Smooth muscle cell (in vitro differentiated cells): ENCODE results near the gene NUP205. TPM values are rescaled to one million over a fixed set of nuclear protein-coding genes. Genes with fewer than 3 reads are reported as not detected.

Experiments
- DNase-seq: peaks from one replicate; lab custom pipeline; 2025; ENCODE audit not compliant: unreplicated experiment; lab: John Stamatoyannopoulos, UW
- H2AFZ ChIP-seq: fragments of 200-600 bp; sonication (generic); 2 replicates; pipeline ENCODE4 v1.6.0; 2016; ENCODE audit warnings: antibody characterized with exemption, low read depth, mild to moderate bottlenecking
- H3F3A ChIP-seq: fragments of 200-600 bp; sonication (generic); 2 replicates; pipeline ENCODE4 v1.6.0; 2017; ENCODE audit warnings: antibody characterized with exemption, low read depth
- H3K27ac ChIP-seq: fragments of 200-600 bp; sonication (generic); 2 replicates; pipeline ENCODE4 v1.5.1; 2016; ENCODE audit warnings: low read depth, mild to moderate bottlenecking
- H3K27me3 ChIP-seq: fragments of 200-600 bp; sonication (generic); 2 replicates; pipeline ENCODE4 v1.6.1; 2016; ENCODE audit warnings: low read depth, mild to moderate bottlenecking
- H3K36me3 ChIP-seq: fragments of 200-600 bp; sonication (generic); 2 replicates; pipeline ENCODE4 v1.5.1; 2016; ENCODE audit warnings: low read depth
- H3K4me1 ChIP-seq: fragments of 200-600 bp; sonication (generic); 2 replicates; pipeline ENCODE4 v1.5.1; 2016; ENCODE audit warnings: low read depth
- H3K4me2 ChIP-seq: fragments of 200-600 bp; sonication (generic); 2 replicates; pipeline ENCODE4 v1.6.0; 2016; ENCODE audit warnings: mild to moderate bottlenecking
- H3K4me3 ChIP-seq: fragments of 200-600 bp; sonication (generic); 2 replicates; pipeline ENCODE4 v1.5.1; 2016; ENCODE audit warnings: mild to moderate bottlenecking
- H3K79me2 ChIP-seq: fragments of 200-600 bp; sonication (generic); 2 replicates; pipeline ENCODE4 v1.6.0; 2016; ENCODE audit warnings: low read depth, mild to moderate bottlenecking
- H3K9ac ChIP-seq: fragments of 200-600 bp; sonication (generic); 2 replicates; pipeline ENCODE4 v1.6.0; 2016; ENCODE audit warnings: low read depth
- H3K9me3 ChIP-seq: fragments of 200-600 bp; sonication (generic); replicated peaks from 2 replicates; pipeline ENCODE4 v1.5.1; 2016; ENCODE audit warnings: low read depth
- H4K20me1 ChIP-seq: fragments of 200-600 bp; sonication (generic); 2 replicates; pipeline ENCODE4 v1.6.0; 2016; ENCODE audit warnings: low read depth
- WGBS: methylation state at CpG from one replicate; pipeline ENCODE4 v1.1.7; 2016; ENCODE audit warnings: low lambda C conversion rate; 5-methylcytosine and 5-hydroxymethylcytosine counted together
- polyA plus RNA-seq: library from polyadenylated mRNA; unstranded; fragments of >200 nt; fragmentation: Nextera tagmentation; extraction: Ambion mirVana; gene quantifications from 2 replicates; pipeline ENCODE4 v1.2.1, GENCODE V29; 2016
- total RNA-seq: library from RNA; depleted of rRNA; stranded (reverse); fragments of >200 nt; gene quantifications from 2 replicates; pipeline ENCODE4 v1.2.3, GENCODE V29; 2014
- TF ChIP-seq, protein P1 (sequence below): fragments of 200-600 bp; sonication (generic); IDR thresholded peaks from 2 replicates; pipeline ENCODE4 v1.5.1; 2017; ENCODE audit warnings: borderline replicate concordance, mild to moderate bottlenecking, antibody characterized with exemption; ENCODE audit not compliant: insufficient read depth, poor library complexity, severe bottlenecking

NUP205 gene
- total and polyA plus RNA-seq, 2 experiments from 2014 or later = 17.3 to 69.6 TPM

GRCh38 chr7:135659159-135659846 lies 101.6 kb downstream of the NUP205 start:
- H3K9me3 ChIP-seq = no peaks in the 10 kb centered on the region
- H3K4me3 ChIP-seq = no peak overlapping the region
- H3F3A ChIP-seq = peaks cover 6% of the 10 kb centered on the region
- H2AFZ ChIP-seq = no peak overlapping the region
- H3K27ac ChIP-seq = no peak overlapping the region
- peaks cover 9% of the 10 kb centered on the region for H3K4me1 ChIP-seq
- H3K79me2 ChIP-seq = peaks cover 13% of the 10 kb centered on the region
- no peak overlapping the region for H3K9ac ChIP-seq
- no peak overlapping the region for H3K4me2 ChIP-seq
- H3K27me3 ChIP-seq = no peaks in the 10 kb centered on the region
- WGBS = 92% methylated on average over 9 of the region's 9 CpGs
- TF ChIP-seq, protein P1, sequence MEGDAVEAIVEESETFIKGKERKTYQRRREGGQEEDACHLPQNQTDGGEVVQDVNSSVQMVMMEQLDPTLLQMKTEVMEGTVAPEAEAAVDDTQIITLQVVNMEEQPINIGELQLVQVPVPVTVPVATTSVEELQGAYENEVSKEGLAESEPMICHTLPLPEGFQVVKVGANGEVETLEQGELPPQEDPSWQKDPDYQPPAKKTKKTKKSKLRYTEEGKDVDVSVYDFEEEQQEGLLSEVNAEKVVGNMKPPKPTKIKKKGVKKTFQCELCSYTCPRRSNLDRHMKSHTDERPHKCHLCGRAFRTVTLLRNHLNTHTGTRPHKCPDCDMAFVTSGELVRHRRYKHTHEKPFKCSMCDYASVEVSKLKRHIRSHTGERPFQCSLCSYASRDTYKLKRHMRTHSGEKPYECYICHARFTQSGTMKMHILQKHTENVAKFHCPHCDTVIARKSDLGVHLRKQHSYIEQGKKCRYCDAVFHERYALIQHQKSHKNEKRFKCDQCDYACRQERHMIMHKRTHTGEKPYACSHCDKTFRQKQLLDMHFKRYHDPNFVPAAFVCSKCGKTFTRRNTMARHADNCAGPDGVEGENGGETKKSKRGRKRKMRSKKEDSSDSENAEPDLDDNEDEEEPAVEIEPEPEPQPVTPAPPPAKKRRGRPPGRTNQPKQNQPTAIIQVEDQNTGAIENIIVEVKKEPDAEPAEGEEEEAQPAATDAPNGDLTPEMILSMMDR = no peak
- DNase-seq = no peak
- H3K36me3 ChIP-seq = no peaks in the 10 kb centered on the region
- no peaks in the 10 kb centered on the region for H4K20me1 ChIP-seq

- Histone ChIP-seq H3K9me3 (no peaks in the 10 kb centered on the region), H3K36me3 (no peaks in the 10 kb centered on the region), H3K79me2 (peaks cover 34% of the 10 kb centered on the region), H3K4me2 (peak overlapping the region; percentile 97), H3K4me3 (peak overlapping the region; percentile 96), H3F3A (peaks cover 6% of the 10 kb centered on the region), H2AFZ (peak overlapping the region; percentile 96), H4K20me1 (no peaks in the 10 kb centered on the region), H3K27me3 (no peaks in the 10 kb centered on the region), H3K9ac (peak overlapping the region; percentile 42), H3K27ac (peak overlapping the region; percentile 97), H3K4me1 (peaks cover 9% of the 10 kb centered on the region)
- TF ChIP-seq, protein P1 = no peak
- 78% methylated on average over 14 of the region's 14 CpGs for WGBS
- no peak for DNase-seq
Observed at GRCh38 chr7:135661311-135662122, 103.8 kb downstream of the NUP205 start.

DNA sequence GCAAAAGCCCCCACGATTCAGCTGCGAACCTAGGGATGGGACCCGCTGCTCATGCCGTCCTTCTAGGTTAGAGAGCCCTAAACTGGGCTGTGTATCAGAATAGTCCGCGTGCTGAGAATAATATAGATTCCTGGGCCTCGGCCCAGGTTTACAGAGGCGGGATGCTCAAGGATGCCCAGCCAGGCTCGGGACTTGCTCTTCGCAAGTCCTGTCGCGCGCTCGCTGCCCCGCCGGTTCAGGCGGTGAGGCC lies 104.3 kb downstream of the NUP205 start:
- H3K79me2 ChIP-seq = peaks cover 39% of the 10 kb centered on the region
- no peaks in the 10 kb centered on the region for H3K36me3 ChIP-seq
- peaks cover 6% of the 10 kb centered on the region for H3F3A ChIP-seq
- peak overlapping the region; percentile 42 for H3K9ac ChIP-seq
- H2AFZ ChIP-seq = peak overlapping the region; percentile 96
- no peaks in the 10 kb centered on the region for H3K27me3 ChIP-seq
- no peaks in the 10 kb centered on the region for H3K9me3 ChIP-seq
- H4K20me1 ChIP-seq = no peaks in the 10 kb centered on the region
- WGBS = 14% methylated on average over 17 of the region's 17 CpGs
- H3K27ac ChIP-seq = peak overlapping the region; percentile 97
- H3K4me3 ChIP-seq = peak overlapping the region; percentile 96
- peak overlapping the region; percentile 97 for H3K4me2 ChIP-seq
- TF ChIP-seq, protein P1 = no peak
- H3K4me1 ChIP-seq = peaks cover 9% of the 10 kb centered on the region
- no peak for DNase-seq
